Trophoblast cell (in vitro differentiated cells and primary cell): ENCODE data around the gene SIGLEC15. TPM values are rescaled to one million over a fixed set of nuclear protein-coding genes. Genes with fewer than 3 reads are reported as not detected.

Experiments
- DNase-seq, 2 donors: peaks; one replicate each; pipeline ENCODE4 v3.0.0-alpha.2; 2016
- H2AFZ ChIP-seq: 2 replicates; pipeline ENCODE4 v1.6.1; 2013; ENCODE audit warnings: low read length, moderate library complexity, mild to moderate bottlenecking; ENCODE audit not compliant: insufficient read depth, poor library complexity
- H2AK5ac ChIP-seq: 2 replicates; pipeline ENCODE4 v1.6.1; 2013; ENCODE audit warnings: mild to moderate bottlenecking, low read length
- H2BK120ac ChIP-seq: 2 replicates; pipeline ENCODE4 v1.6.1; 2013; ENCODE audit warnings: low read length, mild to moderate bottlenecking, moderate library complexity; ENCODE audit not compliant: insufficient read depth, poor library complexity
- H2BK12ac ChIP-seq: 2 replicates; pipeline ENCODE4 v1.6.1; 2013; ENCODE audit warnings: mild to moderate bottlenecking, low read length, moderate library complexity
- H2BK5ac ChIP-seq: 2 replicates; pipeline ENCODE4 v1.6.1; 2013; ENCODE audit warnings: low read length, low read depth, moderate library complexity, mild to moderate bottlenecking; ENCODE audit not compliant: poor library complexity
- H3K14ac ChIP-seq: 2 replicates; pipeline ENCODE4 v1.6.1; 2013; ENCODE audit warnings: mild to moderate bottlenecking, low read length
- H3K18ac ChIP-seq: 2 replicates; pipeline ENCODE4 v1.6.1; 2013; ENCODE audit warnings: mild to moderate bottlenecking, low read length
- H3K23ac ChIP-seq: 2 replicates; pipeline ENCODE4 v1.6.1; 2013; ENCODE audit warnings: low read length
- H3K27ac ChIP-seq: 2 replicates; pipeline ENCODE4 v1.5.1; 2013; ENCODE audit warnings: low read depth, mild to moderate bottlenecking, inconsistent platforms, low read length, moderate library complexity
- H3K27me3 ChIP-seq: 2 replicates; pipeline ENCODE4 v1.6.1; 2013; ENCODE audit warnings: inconsistent platforms, mild to moderate bottlenecking, low read length, moderate library complexity; ENCODE audit not compliant: insufficient read depth
- H3K36me3 ChIP-seq, 2 experiments: 1 replicate in 1 of 2; 2 replicates in 1 of 2; pipeline ENCODE4 v1.6.1; 2013; ENCODE audit warnings: low read length in 2 of 2, mild to moderate bottlenecking in 2 of 2, moderate library complexity in 1 of 2; ENCODE audit not compliant: insufficient read depth in 2 of 2, control insufficient read depth in 1 of 2
- H3K4ac ChIP-seq: 2 replicates; pipeline ENCODE4 v1.6.1; 2013; ENCODE audit warnings: low read depth, mild to moderate bottlenecking, low read length, moderate library complexity
- H3K4me1 ChIP-seq, 2 experiments: 1 replicate in 1 of 2; 2 replicates in 1 of 2; pipeline ENCODE4 v1.6.1; 2013; ENCODE audit warnings: low read length in 2 of 2, mild to moderate bottlenecking in 2 of 2, moderate library complexity in 1 of 2; ENCODE audit not compliant: insufficient read depth in 2 of 2, control insufficient read depth in 1 of 2
- H3K4me2 ChIP-seq: 2 replicates; pipeline ENCODE4 v1.6.1; 2013; ENCODE audit warnings: inconsistent platforms, mild to moderate bottlenecking, low read length, moderate library complexity
- H3K4me3 ChIP-seq: 2 replicates; pipeline ENCODE4 v1.5.1; 2013; ENCODE audit warnings: mild to moderate bottlenecking, low read depth, low read length, inconsistent platforms
- H3K79me1 ChIP-seq: one replicate; pipeline ENCODE4 v1.6.1; 2013; ENCODE audit warnings: low read length
- H3K79me2 ChIP-seq: 2 replicates; pipeline ENCODE4 v1.6.1; 2013; ENCODE audit warnings: low read length, mild to moderate bottlenecking; ENCODE audit not compliant: control insufficient read depth, insufficient read depth, poor library complexity
- H3K9ac ChIP-seq: 2 replicates; pipeline ENCODE4 v1.6.1; 2013; ENCODE audit warnings: mild to moderate bottlenecking, low read length
- H3K9me3 ChIP-seq: 2 replicates; pipeline ENCODE4 v1.6.1; 2013; ENCODE audit warnings: low read depth, mild to moderate bottlenecking, control low read depth, inconsistent platforms, low read length; ENCODE audit not compliant: insufficient read depth
- H4K12ac ChIP-seq: 2 replicates; pipeline ENCODE4 v1.6.1; 2013; ENCODE audit warnings: low read depth, mild to moderate bottlenecking, low read length, moderate library complexity
- H4K8ac ChIP-seq: 2 replicates; pipeline ENCODE4 v1.6.1; 2013; ENCODE audit warnings: low read depth, mild to moderate bottlenecking, low read length, moderate library complexity
- H4K91ac ChIP-seq: one replicate; pipeline ENCODE4 v1.6.1; 2013; ENCODE audit warnings: low read depth, mild to moderate bottlenecking, low read length, moderate library complexity
- WGBS: extraction: QIAGEN DNeasy Blood & Tissue Kit; methylation state at CpG from one replicate; pipeline ENCODE4 v1.1.7; 2013; ENCODE audit warnings: missing lambda C conversion rate; ENCODE audit not compliant: insufficient read length, insufficient coverage; ENCODE audit errors: extremely low coverage; 5-methylcytosine and 5-hydroxymethylcytosine counted together
- polyA plus RNA-seq: library from polyadenylated mRNA; stranded (reverse); fragments of 200-250 nt; gene quantifications from 2 replicates; pipeline ENCODE4 v1.2.3, GENCODE V29; 2013

The SIGLEC15 gene, protein sequence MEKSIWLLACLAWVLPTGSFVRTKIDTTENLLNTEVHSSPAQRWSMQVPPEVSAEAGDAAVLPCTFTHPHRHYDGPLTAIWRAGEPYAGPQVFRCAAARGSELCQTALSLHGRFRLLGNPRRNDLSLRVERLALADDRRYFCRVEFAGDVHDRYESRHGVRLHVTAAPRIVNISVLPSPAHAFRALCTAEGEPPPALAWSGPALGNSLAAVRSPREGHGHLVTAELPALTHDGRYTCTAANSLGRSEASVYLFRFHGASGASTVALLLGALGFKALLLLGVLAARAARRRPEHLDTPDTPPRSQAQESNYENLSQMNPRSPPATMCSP
- not detected in 2 replicates for polyA plus RNA-seq

DNA sequence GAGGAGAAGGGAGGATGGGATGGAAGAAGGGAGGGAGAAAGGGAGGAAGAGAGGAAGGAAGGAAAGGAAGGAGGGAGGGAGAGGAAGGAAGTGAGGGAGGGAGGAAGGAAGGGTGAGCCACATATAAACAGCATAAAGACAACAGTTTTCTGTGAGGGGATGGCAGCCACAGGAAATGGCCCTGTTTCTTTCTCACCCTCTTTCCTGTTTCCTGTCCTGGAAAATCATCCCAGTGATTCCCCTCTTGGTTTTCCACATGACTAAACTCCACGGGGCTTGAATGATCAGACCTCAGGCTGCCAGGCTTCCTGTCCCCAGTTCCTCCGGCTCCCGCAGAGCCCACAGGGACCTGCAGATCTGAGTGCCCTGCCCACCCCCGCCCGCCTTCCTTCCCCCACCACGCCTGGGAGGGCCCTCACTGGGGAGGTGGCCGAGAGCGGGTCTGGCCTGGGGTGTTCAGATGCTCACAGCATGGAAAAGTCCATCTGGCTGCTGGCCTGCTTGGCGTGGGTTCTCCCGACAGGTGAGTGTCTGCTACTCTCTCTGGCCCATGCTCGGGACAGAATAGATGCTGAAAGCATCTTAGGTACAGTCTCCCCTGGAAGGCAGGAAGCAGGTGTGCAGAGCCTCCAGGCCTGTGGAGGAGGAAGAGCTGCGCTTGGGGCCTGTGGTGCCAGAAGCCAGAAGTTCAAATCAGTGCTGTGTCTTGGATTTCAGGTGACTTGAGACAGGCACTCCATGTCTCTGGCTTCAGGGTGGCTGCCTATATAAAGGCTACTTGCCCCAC, at the start of gene SIGLEC15:
Gene SIGLEC15, plus strand, starts transcription at position 418 of the 787 bp plus-strand sequence. Its CDS starts 54 bp downstream, at position 472.
- peaks cover 5% of the 10 kb centered on the region for H3K79me1 ChIP-seq
- H3K23ac ChIP-seq: peak within 1 kb of the TSS; percentile 71
- no peak within 1 kb of the TSS for H4K12ac ChIP-seq
- H2BK120ac ChIP-seq: no peak within 1 kb of the TSS
- H2AFZ ChIP-seq: no peak within 1 kb of the TSS
- peaks cover 20 to 22% of the 10 kb centered on the region in 2 experiments for H3K4me1 ChIP-seq
- no peak within 1 kb of the TSS for H3K4ac ChIP-seq
- H4K91ac ChIP-seq: no peak within 1 kb of the TSS
- no peak within 1 kb of the TSS for H3K9ac ChIP-seq
- no CpG with 5 or more reads among the region's 12 CpGs for WGBS
- no peak within 1 kb of the TSS for H2AK5ac ChIP-seq
- H3K79me2 ChIP-seq: no peaks in the 10 kb centered on the region
- H3K18ac ChIP-seq: no peak within 1 kb of the TSS
- H3K9me3 ChIP-seq: no peaks in the 10 kb centered on the region
- no peak for DNase-seq
- H2BK5ac ChIP-seq: no peak within 1 kb of the TSS
- no peak within 1 kb of the TSS for H2BK12ac ChIP-seq
- no peak within 1 kb of the TSS for H4K8ac ChIP-seq
- H3K4me2 ChIP-seq: no peak within 1 kb of the TSS
- H3K27me3 ChIP-seq: no peaks in the 10 kb centered on the region
- H3K27ac ChIP-seq: no peak within 1 kb of the TSS
- no peaks in the 10 kb centered on the region for H3K36me3 ChIP-seq
- no peak within 1 kb of the TSS for H3K14ac ChIP-seq
- H3K4me3 ChIP-seq: no peak within 1 kb of the TSS

DNA sequence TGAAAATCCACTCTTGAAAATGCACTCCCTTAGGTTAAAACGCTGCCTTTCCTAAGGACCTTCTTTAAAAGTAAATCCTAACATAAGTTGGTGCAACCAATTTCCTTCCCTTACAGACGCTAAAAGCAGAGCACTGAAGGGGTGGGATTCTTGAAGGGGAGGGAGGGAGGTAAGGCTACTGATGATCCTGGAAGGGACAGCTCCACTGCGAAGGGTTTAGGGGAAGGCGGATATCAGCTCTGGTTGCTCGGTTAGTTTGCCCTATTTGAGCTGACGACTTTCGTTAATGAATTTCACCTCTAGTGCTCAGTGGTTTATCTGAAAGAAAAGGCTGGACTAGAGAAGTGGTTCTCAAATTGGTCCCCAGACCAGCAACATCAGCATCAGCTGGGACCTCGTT, 49.7 kb upstream of the SIGLEC15 start:
- no peak for DNase-seq
- Histone ChIP-seq H3K27me3 (no peaks in the 10 kb centered on the region), H3K23ac (no peak overlapping the region), H2AK5ac (no peak overlapping the region), H3K27ac (no peak overlapping the region), H2BK5ac (no peak overlapping the region), H3K4me2 (peak overlapping the region; percentile 67), H3K9ac (peak overlapping the region; percentile 82), H3K14ac (peak overlapping the region; percentile 74), H3K18ac (peak overlapping the region; percentile 81), H3K4me1 (peaks cover 0 to 5% of the 10 kb centered on the region in 2 experiments), H4K12ac (peak overlapping the region; percentile 81), H2BK120ac (no peak overlapping the region), H2BK12ac (no peak overlapping the region), H3K4me3 (peak overlapping the region; percentile 81), H3K79me1 (peaks cover 5% of the 10 kb centered on the region), H3K4ac (peak overlapping the region; percentile 22), H3K9me3 (no peaks in the 10 kb centered on the region), H2AFZ (peak overlapping the region; percentile 84), H3K36me3 (no peaks in the 10 kb centered on the region), H4K91ac (peak overlapping the region; percentile 60), H3K79me2 (peaks cover 3% of the 10 kb centered on the region), H4K8ac (peak overlapping the region; percentile 81)
- no CpG with 5 or more reads among the region's 8 CpGs for WGBS

DNA sequence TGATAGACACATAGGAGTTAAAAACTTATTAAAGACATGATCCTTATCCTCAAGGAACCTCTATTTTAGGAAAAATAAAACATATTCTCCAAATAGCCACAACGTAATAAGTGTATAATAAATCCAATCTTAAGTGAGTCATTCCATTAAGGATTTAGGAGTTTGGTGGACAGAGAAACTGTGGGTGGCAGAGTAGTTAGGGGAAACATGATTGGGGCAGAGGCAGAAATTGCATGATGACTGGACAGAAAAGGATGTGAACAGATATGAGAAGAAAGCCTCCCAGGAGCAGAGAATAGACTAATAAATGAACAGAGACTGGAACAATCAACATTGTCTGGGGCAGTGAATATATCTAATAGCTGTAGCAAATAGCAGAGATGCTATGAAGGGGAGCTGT, 48.1 kb upstream of the SIGLEC15 start:
- peaks cover 5% of the 10 kb centered on the region for H3K79me1 ChIP-seq
- no peaks in the 10 kb centered on the region for H3K9me3 ChIP-seq
- H3K4me2 ChIP-seq: no peak overlapping the region
- no CpG with 5 or more reads among the region's 1 CpG for WGBS
- no peak overlapping the region for H2BK120ac ChIP-seq
- no peak overlapping the region for H3K27ac ChIP-seq
- no peak overlapping the region for H3K18ac ChIP-seq
- DNase-seq: no peak
- no peak overlapping the region for H3K9ac ChIP-seq
- peaks cover 3% of the 10 kb centered on the region for H3K79me2 ChIP-seq
- H4K8ac ChIP-seq: no peak overlapping the region
- no peak overlapping the region for H3K14ac ChIP-seq
- no peak overlapping the region for H2AK5ac ChIP-seq
- no peak overlapping the region for H4K91ac ChIP-seq
- no peak overlapping the region for H4K12ac ChIP-seq
- no peak overlapping the region for H3K4me3 ChIP-seq
- peaks cover 0 to 5% of the 10 kb centered on the region in 2 experiments for H3K4me1 ChIP-seq
- no peak overlapping the region for H3K23ac ChIP-seq
- no peak overlapping the region for H2BK12ac ChIP-seq
- no peak overlapping the region for H3K4ac ChIP-seq
- H3K27me3 ChIP-seq: no peaks in the 10 kb centered on the region
- no peak overlapping the region for H2BK5ac ChIP-seq
- no peaks in the 10 kb centered on the region for H3K36me3 ChIP-seq
- no peak overlapping the region for H2AFZ ChIP-seq

DNA sequence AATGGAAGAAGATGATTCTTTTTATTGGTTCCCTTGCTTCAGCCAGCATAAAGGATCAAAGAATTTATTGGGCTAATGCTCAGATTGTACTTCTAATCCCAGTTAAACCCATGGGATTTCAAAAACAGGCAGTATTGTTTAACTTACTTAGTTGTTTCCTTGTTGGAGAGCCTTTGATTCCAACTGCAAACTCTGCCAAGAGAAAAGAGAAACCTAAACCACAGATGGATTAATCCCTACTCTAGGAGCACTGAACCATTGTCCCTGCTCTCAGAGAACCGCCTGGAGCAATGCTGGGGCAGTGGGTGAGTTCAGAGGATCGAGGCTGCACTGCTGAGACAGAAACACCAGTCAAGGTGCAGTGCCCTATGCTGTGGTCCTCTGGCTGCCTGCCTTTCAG, 44.9 kb upstream of the SIGLEC15 start:
- Histone ChIP-seq H3K4me3 (peak overlapping the region; percentile 44), H4K91ac (no peak overlapping the region), H2AK5ac (no peak overlapping the region), H3K79me1 (peaks cover 3% of the 10 kb centered on the region), H3K4me2 (no peak overlapping the region), H3K9ac (no peak overlapping the region), H3K9me3 (no peaks in the 10 kb centered on the region), H3K27ac (no peak overlapping the region), H3K4ac (no peak overlapping the region), H4K12ac (no peak overlapping the region), H2BK12ac (no peak overlapping the region), H3K79me2 (no peaks in the 10 kb centered on the region), H2BK120ac (no peak overlapping the region), H4K8ac (no peak overlapping the region), H3K23ac (peak overlapping the region; percentile 7), H3K18ac (no peak overlapping the region), H3K4me1 (peaks cover under 1 to 2% of the 10 kb centered on the region in 2 experiments), H3K36me3 (no peaks in the 10 kb centered on the region), H2AFZ (no peak overlapping the region), H2BK5ac (no peak overlapping the region), H3K14ac (no peak overlapping the region), H3K27me3 (no peaks in the 10 kb centered on the region)
- no peak for DNase-seq
- no CpG with 5 or more reads among the region's 2 CpGs for WGBS
